NCI-H146 treated with DMSO at 0.1 percent for 48 hours (cell line): ENCODE data around the gene DDIAS.
"Not testable (repeated sequence)": the region's sequence is repeated elsewhere in the genome, so short reads cannot be mapped to it uniquely, and the experiment has no call there.

ENCODE experiments used
- DNase-seq: peaks from one replicate; lab custom pipeline; 2025; ENCODE audit not compliant: unreplicated experiment; lab: John Stamatoyannopoulos, UW

The DDIAS gene, protein sequence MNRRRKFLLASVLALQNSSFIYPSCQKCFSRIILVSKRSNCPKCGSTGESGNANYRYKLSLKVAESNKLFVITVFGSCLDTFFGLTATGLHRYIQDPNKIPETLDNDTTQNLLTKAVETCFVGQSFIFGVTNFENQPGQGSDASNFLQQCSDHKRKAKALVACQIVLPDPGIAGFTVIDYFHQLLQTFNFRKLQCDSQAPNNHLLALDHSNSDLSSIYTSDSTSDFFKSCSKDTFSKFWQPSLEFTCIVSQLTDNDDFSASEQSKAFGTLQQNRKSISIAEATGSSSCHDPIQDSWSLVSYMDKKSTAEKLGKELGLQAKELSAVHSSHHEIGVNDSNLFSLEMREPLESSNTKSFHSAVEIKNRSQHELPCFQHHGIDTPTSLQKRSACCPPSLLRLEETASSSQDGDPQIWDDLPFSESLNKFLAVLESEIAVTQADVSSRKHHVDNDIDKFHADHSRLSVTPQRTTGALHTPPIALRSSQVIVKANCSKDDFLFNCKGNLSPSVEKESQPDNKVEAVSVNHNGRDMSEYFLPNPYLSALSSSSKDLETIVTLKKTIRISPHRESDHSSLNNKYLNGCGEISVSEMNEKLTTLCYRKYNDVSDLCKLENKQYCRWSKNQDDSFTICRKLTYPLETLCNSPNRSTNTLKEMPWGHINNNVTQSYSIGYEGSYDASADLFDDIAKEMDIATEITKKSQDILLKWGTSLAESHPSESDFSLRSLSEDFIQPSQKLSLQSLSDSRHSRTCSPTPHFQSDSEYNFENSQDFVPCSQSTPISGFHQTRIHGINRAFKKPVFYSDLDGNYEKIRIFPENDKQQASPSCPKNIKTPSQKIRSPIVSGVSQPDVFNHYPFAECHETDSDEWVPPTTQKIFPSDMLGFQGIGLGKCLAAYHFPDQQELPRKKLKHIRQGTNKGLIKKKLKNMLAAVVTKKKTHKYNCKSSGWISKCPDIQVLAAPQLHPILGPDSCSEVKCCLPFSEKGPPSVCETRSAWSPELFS

GRCh38 chr11:82901165-82901921, at the start of gene DDIAS:
Gene DDIAS (plus strand): TSS chr11:82901736. CDS start chr11:82914739, 13,003 bp downstream.
- peak; percentile 94 for DNase-seq

GRCh38 chr11:82854242-82854641, 47.3 kb upstream of the DDIAS start:
- DNase-seq: no peak

- not testable (repeated sequence) for DNase-seq
Measured at GRCh38 chr11:82854916-82855315, 46.6 kb upstream of the DDIAS start.

DNA sequence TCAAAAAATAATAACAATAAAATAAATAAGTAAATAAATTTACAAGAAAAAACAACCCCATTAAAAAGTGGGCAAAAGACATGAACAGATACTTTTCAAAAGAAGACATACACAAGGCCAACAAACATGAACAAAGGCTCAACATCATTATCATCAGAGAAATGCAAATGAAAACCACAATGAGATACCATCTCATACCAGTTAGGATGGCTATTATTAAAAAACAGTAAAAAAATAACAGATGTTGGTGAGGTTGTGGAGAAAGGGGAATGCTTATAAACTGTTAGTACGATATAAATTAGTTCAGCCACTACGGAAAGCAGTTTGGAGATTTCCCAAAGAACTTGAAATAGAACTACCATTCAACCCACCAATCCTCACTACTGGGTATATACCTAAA, 45.9 kb upstream of the DDIAS start:
- no peak for DNase-seq

DNA sequence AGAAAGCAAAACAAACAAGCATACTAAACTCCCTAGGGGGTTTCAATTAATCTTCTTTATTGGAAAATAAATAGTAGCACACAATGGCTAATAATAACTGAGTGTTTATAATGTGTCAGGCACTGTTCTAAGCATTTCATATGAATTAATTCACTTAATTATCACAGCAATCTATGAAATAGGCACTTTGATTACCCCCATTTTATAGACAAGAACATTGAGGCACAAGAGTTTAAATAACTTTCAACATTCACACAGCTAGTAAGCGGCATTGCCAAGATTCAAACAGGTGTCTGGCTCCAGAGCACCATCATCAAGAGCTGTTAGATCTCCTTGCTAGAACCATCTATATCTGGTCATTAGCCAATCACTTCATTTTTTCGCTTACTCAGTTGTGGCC, 44.4 kb upstream of the DDIAS start:
- DNase-seq: no peak

GRCh38 chr11:82858133-82858532, 43.4 kb upstream of the DDIAS start:
- DNase-seq: no peak

DNA sequence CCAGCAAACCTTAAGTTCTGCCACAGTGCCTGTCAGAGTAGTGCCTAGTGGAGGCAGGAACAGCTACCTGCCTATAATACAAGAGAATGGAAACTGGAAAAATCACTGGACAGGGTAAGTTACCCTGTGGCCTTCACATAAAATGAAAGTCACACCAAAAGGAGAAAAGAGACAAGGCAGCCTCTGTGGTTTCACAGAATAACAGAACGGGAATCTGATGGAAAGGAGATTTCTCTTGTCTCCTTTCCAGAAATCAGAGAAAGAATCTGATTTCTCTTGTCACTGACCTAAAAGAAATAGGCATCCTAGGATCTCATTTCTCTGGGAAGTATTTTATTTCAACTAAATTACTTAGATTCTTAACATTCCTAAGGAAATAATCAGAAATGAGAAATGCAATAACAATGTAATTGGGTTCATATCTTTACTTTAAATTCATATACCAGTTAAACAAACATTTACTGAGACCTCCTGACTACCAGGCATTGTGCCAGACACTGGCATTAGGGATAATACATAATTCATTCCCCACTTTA, 42.9 kb upstream of the DDIAS start:
- no peak for DNase-seq

GRCh38 chr11:82859750-82860149, 41.8 kb upstream of the DDIAS start:
- no peak for DNase-seq

DNA sequence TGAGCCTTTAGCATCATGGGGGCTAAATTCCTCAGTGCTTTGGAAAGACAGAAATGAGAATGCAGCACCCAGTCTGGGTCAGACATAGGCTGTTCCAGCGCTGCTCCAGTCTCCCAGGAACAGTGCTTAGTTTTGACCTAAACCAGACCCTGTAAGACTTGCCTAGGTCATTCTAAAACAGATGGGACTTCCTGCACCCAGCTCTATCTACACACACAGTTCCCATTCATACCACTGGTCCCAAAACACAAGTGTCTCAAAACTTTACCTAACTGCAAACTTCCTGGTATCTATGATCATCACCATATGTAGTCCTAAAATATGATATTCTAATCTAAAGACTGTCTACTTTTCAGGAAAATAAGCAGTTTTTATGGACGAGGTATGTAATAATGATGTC, 39.2 kb upstream of the DDIAS start:
- no peak for DNase-seq

DNA sequence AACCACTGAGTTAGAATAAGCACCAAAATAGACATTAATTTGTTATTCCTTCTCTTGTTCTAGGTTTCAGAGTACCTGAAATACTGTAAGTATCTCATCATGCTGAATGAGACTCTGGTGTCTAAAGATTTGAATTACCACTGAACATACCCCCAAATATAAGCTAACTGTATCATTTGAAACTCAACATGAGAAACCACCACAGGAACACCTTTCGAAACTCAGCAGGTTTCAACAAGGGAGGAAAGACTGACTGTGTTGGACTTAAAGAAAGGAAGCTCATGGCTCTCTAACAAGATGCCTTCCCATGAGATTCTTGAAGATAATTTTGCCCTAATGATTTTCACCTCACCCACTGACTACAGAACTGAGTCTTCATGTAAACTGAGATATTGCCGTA, 38.3 kb upstream of the DDIAS start:
- DNase-seq: no peak

DNA sequence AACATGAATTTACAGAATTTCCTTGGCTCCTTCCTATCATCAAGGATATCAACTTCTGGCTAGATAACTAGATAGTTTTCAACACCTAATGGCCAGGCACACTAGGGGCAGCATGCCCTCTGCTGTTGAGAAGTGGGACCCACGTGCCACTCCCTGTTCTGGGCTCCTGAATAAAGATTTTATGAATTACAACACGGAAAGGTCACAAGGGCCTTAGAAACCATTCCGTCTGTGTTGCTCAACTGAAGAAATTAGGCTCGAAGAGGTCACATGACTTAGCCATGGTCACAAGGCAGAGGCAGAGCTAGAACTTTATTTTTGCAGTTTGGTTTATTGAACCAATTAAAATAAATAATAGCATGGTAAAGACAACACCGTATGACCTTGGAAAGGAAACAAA, 37.3 kb upstream of the DDIAS start:
- DNase-seq: peak; percentile 9

DNA sequence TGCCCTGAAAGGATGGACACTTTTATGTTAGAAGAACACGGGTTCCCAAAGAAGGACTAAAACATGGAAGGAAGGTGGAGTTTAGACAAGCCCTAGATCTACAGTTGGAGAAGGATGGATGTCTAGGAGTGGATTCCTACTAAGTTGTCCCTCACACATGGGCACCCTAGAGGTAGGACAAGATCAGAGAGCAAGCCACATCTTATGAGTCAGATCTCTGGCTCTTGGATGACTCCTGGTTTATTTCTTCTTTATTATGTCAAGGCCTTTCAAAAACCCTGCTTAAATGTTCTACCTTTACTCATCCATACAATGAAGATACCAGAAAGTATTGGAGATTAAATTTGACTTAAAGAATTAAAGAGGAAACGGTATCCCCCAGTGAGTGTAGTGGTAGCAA, 35.7 kb upstream of the DDIAS start:
- DNase-seq: no peak

DNA sequence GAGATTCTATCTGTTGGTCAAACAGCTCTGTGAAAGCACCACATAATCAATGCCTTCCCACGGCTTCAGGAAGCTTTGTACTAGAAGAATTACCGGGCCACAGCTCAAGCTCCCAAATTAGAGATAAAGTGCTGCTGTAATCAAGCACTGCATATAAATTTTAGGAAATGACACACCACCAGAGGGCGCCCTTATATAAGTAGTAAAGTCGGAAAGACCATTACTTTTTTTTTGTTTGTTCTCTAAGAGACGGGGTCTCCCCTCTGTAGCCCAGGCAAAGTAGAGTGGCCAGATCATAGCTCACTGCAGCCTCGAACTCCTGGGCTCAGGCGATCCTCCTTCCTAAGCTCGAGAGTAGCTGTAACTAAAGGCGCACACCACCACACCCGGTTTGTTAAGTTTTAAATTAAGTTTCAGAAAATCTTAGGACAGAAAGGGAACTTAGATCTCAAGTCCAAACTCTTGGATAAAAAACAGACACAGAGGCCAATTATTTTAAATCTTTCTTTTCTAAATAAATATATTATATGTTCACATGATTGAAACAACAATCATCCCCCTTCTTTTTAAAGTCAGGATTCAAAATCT, 33.9 kb upstream of the DDIAS start:
- DNase-seq: peak; percentile 80

DNA sequence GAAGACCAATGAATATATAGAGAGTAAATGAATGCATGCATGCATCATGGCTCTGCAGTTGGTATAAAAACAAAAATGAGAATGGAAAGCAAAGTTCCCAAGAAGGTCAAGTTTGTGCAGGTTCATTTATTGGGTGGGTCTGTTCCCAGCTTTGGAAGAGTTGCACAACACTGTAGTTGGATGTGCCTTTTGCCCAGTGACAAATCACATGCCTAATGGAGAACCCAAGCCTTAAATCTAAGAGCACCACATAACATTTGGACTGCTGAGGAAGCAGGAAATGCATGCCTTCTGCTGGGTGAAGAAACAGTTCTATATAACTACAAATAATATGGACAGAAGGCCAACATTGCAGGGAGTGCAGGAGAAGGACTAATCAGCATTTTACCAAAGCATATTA, 31.9 kb upstream of the DDIAS start:
- no peak for DNase-seq

GRCh38 chr11:82871646-82872045, 29.9 kb upstream of the DDIAS start:
- no peak for DNase-seq

DNA sequence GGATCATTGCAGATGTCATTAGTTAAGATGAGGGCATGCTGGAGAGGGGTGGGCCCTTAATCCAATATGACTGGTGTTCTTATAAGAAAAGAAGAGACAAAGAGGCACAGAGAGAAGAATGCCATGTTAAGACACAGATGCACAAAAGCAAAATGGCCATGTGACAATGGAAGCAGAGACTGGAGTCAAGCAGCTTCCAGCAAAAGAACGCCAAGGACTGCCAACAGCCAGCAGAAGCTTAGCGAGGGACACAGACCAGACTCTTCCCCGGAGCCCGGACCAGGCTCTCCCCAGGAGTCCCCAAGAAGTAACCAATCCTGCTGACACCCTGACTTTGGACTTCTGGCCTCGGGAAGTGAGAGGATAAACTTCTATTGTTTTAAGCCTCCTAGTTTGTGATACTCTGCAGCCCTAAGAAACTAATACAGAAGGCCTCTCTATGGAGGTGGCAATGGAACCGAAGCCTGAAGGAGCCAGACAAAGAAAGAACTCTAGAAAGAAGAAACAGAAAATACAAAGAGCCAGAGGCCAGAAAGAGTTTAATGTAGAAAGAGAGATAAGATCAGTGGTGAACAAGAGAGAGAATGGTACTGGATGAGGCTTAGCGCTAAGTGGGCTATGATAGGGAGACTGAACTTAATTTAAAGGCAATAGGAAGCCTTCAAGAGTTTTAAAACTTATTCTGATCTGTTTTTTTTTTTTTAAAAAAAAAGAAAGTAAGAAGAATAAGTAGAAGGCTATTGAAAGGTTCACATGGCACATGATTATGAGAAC, 29.0 kb upstream of the DDIAS start:
- DNase-seq: no peak

- no peak for DNase-seq
Measured at GRCh38 chr11:82873919-82874333, 27.6 kb upstream of the DDIAS start.

DNA sequence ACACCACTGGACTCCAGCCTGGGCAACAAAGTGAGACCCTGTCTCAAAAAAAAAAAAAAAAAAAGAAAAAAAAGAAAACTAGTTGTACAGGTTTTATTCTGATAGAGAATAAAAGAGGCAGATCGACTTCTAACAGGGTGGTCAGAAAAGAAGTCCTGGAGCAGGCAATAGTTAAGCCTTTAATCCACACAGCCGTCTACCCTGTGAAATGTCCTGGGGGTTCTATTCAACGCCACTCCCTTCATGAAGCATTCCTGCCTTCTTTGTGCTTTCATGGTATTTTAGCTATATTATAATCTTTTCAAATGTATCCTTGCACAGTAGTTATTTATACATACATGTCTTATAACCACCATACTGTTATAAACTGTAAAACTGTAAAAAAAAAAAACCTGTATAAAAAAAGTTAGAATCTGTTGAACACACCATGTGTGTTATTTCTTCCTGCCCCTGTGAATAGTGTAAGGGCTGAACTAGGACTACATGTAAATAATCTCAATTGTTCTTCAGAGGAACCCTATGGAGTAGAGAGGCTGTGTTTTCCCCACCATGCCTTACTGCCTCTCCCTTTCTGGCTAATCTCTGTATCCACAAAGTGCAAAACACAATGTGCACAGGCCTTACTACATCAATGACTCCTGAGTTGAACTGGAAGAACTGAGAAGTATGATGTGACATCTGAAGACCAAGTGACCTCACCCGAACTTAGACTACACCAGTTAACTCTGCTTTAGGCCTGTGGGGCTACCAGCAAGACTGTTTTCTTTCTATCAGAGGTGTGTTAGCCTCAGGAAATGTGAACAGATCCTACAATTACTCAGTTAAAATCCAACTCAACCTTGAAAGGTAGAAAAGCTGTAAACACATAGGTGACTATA, 26.7 kb upstream of the DDIAS start:
- DNase-seq: no peak

- DNase-seq: no peak
Measured at GRCh38 chr11:82883853-82884252, 17.7 kb upstream of the DDIAS start.
